Fibroblast of mammary gland (primary cell): ENCODE data around the gene PNPLA8.

Experiments used
- DNase-seq: peaks from one replicate; pipeline ENCODE4 v3.0.0-alpha.2; 2010; ENCODE audit warnings: low read depth
- H3K4me3 ChIP-seq: 2 replicates; pipeline ENCODE4 v1.5.1; 2011; ENCODE audit warnings: low read depth, mild to moderate bottlenecking, low read length, moderate library complexity; ENCODE audit not compliant: control insufficient read depth
- TF ChIP-seq, protein P1 (sequence below): conservative IDR thresholded peaks from 2 replicates; pipeline ENCODE4 v1.5.1; 2011; ENCODE audit warnings: low read depth, low read length, inconsistent platforms; ENCODE audit not compliant: control insufficient read depth, insufficient read depth

PNPLA8 gene

DNA sequence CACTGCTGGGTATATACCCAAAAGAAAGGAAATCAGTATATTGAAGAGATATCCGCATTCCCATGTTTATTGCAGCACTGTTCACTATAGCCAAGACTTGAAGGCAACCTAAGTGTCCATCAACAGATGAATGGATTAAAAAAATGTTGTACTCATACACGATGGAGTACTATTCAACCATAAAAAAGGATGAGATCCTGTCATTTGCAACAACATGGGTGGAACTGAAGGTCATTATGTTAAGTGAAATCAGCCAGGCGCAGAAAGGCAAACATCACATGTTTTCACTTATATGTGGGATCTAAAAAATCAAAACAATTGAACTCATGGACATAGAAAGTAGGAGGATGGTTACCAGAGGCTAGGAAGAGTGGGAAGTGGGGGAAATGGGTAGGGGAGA lies 89.0 kb downstream of the PNPLA8 start:
- DNase-seq, result no peak
- TF ChIP-seq, protein P1, sequence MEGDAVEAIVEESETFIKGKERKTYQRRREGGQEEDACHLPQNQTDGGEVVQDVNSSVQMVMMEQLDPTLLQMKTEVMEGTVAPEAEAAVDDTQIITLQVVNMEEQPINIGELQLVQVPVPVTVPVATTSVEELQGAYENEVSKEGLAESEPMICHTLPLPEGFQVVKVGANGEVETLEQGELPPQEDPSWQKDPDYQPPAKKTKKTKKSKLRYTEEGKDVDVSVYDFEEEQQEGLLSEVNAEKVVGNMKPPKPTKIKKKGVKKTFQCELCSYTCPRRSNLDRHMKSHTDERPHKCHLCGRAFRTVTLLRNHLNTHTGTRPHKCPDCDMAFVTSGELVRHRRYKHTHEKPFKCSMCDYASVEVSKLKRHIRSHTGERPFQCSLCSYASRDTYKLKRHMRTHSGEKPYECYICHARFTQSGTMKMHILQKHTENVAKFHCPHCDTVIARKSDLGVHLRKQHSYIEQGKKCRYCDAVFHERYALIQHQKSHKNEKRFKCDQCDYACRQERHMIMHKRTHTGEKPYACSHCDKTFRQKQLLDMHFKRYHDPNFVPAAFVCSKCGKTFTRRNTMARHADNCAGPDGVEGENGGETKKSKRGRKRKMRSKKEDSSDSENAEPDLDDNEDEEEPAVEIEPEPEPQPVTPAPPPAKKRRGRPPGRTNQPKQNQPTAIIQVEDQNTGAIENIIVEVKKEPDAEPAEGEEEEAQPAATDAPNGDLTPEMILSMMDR, result no peak
- no peak overlapping the region for H3K4me3 ChIP-seq

DNA sequence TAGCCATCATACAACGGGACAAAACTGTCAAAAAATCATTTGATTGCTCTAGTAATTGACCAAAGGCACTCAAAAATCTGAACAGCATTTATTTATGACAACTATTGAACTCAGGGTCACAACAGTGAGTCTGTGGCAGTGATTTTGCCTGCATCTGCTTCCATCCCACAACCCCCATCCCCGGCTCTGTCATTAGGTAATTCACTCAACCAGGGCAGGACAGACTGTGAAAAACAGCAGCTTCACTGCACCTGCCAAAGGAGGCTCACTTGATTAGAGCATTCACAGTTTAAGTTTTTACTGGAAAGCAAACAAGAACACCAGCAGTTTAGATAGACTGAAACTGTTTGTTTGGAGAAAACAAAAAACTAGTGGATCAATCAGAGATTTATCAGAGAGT lies 91.9 kb downstream of the PNPLA8 start:
- DNase-seq, result no peak
- TF ChIP-seq, protein P1, result no peak
- no peak overlapping the region for H3K4me3 ChIP-seq

DNA sequence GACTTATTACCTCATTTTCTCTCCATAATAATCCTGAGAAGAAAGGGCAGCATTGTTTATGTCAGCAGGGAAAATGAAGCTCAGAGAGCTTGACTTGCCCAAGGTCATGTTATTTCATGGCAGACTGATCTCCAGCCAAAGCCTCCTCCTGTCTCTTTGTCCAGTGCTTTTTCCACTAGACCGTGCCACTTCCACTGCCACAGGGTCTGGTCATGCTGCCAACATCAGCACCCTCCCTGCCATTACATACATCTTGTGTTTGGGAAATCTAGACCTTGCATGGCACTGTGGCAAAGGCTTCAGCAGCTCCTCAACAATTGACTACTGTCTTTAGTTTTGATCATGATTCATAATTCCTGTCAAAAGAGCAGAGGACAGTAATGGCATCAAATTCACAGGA lies 94.8 kb downstream of the PNPLA8 start:
- TF ChIP-seq, protein P1, result no peak
- DNase-seq, result no peak
- H3K4me3 ChIP-seq, result no peak overlapping the region

DNA sequence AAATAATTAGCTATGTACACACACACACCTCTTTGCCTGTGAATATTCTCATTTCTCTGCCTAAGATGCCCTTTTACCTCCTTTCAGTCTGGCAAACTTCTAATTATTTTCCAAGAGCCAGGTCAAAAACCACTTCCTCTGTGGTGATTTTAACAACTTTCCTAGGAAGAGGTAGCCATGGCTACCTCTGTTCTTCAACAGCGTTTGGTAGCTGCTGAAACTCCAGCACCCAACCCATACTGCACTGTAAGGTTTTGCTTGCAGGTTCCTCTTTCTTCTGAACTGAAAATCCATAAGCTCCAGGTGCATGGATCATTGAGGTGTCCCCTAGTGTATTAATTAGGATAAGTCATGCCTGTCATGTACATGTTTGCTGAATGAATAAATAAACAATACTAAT lies 95.3 kb downstream of the PNPLA8 start:
- TF ChIP-seq, protein P1, result no peak
- no peak for DNase-seq
- no peak overlapping the region for H3K4me3 ChIP-seq

DNA sequence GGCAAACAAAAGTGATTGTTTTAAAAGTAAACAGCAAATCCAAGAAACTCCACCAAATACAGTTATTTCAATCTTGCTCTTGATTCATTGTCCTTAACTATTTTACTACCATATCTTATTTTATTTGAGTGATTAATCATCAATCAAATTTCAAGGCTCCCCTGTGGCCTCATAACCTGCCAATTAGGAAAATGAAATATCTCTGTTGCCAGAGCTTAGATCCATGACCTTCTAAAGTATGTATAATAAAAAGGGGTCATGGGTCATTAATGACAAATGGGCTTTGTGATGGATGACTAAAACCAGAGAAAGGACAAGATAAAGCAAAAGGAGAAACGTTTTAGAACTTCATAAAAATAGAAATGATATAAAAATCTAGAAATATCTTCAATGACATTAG lies 98.2 kb downstream of the PNPLA8 start:
- no peak for DNase-seq
- H3K4me3 ChIP-seq, result no peak overlapping the region
- TF ChIP-seq, protein P1, result no peak

DNA sequence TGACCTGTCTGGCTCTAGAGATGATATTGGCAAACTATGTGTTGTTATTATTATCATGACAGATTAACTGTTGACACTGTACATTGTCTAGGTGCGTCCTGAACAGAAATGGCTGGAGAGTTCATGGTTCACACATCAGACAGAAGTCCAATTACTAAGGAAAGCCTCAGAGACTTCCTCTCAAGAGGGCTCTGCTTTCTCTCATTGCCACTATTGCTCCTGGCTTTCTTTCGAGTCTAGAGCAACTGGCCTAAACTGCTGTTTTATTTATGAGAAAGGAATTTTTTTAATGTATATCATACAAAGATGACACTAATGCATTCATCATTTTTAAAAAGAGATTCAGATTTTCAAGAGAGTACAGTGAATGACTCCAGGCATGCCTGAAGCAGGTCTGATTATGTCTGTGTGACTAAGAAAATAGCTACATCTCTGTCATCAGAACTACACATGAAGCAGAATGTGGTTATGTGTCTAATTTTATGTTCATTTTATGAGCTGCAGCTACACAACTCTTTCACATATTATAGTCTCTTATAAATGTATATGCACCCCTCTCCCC lies 100.1 kb downstream of the PNPLA8 start:
- TF ChIP-seq, protein P1, result no peak
- no peak for DNase-seq
- no peak overlapping the region for H3K4me3 ChIP-seq

DNA sequence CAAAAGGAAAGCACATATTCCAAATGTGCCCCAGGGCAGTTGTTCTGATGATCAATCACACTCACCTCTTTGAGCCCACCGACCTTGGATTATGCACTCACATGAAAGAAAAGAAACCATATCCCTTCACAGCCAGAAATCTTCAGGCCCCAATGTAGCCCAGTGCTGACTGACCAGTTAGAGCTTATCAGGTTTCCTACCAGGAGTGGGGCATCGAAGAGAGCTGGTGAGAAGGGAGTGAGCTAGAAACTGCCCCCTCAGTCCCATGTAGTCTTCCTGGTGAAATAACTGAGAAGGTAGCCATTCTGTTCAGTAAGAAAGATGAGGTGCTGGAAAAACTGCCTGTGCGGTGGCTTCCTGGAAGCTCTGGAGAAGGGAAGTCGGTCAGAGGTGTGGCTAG lies 101.9 kb downstream of the PNPLA8 start:
- H3K4me3 ChIP-seq, result no peak overlapping the region
- no peak for DNase-seq

More for the DNA sequence above, 101.9 kb downstream of the PNPLA8 start:
- TF ChIP-seq, protein P1, result no peak
